ENCODE results near the gene TRPM3. TPM values are rescaled to one million over a fixed set of nuclear protein-coding genes. Genes with fewer than 3 reads are reported as not detected.

The TRPM3 gene
- polyA plus RNA-seq, 2 of the 4 experiments (the other 2 are of a cell fraction): not detected

DNA sequence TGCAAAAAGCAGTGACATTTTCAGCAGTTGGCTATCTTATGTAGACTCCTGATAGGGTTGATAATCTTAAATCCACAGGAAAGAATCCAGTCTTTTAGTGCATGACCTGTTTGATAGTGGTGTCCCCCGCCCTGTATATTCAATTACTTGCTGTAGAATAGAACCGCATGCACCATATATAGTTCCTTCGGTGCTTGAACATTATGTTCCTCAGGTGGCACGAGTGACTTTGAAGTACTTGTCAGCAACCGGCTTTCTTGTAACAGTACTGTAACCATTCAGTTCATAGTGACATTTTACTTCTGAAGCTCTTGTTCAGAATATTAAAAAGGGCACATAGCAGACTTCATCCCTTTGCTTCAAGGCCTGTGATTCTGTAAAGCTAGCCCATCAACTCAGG is 543.8 kb downstream of the TRPM3 start:
- TF ChIP-seq FOSL2 (IDR thresholded peaks at IDR 0.05) (no peak), FOSL2 (CRISPR knock-in tag; IDR thresholded peaks at IDR 0.05) (no peak), NR3C1 (IDR thresholded peaks at IDR 0.05) (no peak), ATOH8 (CRISPR knock-in tag; IDR thresholded peaks at IDR 0.05; ENCODE audit: low read depth) (no peak), RARB (CRISPR knock-in tag; IDR thresholded peaks at IDR 0.05) (no peak), KDM1A (IDR thresholded peaks at IDR 0.05; ENCODE audit: low read depth) (no peak), CEBPB (IDR thresholded peaks at IDR 0.05) (no peak), TFCP2L1 (CRISPR knock-in tag; IDR thresholded peaks at IDR 0.05) (no peak), RNF2 (IDR thresholded peaks at IDR 0.05; ENCODE audit: borderline replicate concordance, low read depth) (no peak), HOXB5 (CRISPR knock-in tag; IDR thresholded peaks at IDR 0.05) (no peak)
- TF ChIP-seq, protein P1, sequence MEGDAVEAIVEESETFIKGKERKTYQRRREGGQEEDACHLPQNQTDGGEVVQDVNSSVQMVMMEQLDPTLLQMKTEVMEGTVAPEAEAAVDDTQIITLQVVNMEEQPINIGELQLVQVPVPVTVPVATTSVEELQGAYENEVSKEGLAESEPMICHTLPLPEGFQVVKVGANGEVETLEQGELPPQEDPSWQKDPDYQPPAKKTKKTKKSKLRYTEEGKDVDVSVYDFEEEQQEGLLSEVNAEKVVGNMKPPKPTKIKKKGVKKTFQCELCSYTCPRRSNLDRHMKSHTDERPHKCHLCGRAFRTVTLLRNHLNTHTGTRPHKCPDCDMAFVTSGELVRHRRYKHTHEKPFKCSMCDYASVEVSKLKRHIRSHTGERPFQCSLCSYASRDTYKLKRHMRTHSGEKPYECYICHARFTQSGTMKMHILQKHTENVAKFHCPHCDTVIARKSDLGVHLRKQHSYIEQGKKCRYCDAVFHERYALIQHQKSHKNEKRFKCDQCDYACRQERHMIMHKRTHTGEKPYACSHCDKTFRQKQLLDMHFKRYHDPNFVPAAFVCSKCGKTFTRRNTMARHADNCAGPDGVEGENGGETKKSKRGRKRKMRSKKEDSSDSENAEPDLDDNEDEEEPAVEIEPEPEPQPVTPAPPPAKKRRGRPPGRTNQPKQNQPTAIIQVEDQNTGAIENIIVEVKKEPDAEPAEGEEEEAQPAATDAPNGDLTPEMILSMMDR (IDR thresholded peaks at IDR 0.05): no peak
- CTCF ChIA-PET: interaction anchor here (1.1 to 1.2 kb wide), 2 partner anchors 23 to 25 kb away, joined by 3 read pairs; no protein-coding TSS in a partner anchor
- WGBS (ENCODE audit: missing lambda C conversion rate): 49% methylated on average over 5 of the region's 5 CpGs

GRCh38 chr9:70576116-70576515 is 545.3 kb downstream of the TRPM3 start:
- no peak for TF ChIP-seq TP53 (CRISPR knock-in tag; IDR thresholded peaks at IDR 0.05)
- TF ChIP-seq MAX (IDR thresholded peaks at IDR 0.05): no peak
- TF ChIP-seq RNF2 (IDR thresholded peaks at IDR 0.05; ENCODE audit: borderline replicate concordance, low read depth): no peak
- no peak for TF ChIP-seq KDM1A (IDR thresholded peaks at IDR 0.05; ENCODE audit: low read depth)
- TF ChIP-seq, protein P1 (IDR thresholded peaks at IDR 0.05): no peak
- no peak for TF ChIP-seq JUNB (IDR thresholded peaks at IDR 0.05)
- no peak for TF ChIP-seq HOXA7 (CRISPR knock-in tag; IDR thresholded peaks at IDR 0.05)
- no peak for TF ChIP-seq RARB (CRISPR knock-in tag; IDR thresholded peaks at IDR 0.05)
- no peak for TF ChIP-seq ESRRA (IDR thresholded peaks at IDR 0.05; ENCODE audit: borderline replicate concordance, low read length)
- TF ChIP-seq HDAC2 (IDR thresholded peaks at IDR 0.05): no peak
- TF ChIP-seq ATOH8 (CRISPR knock-in tag; IDR thresholded peaks at IDR 0.05; ENCODE audit: low read depth): no peak
- no peak for TF ChIP-seq FOSB (CRISPR knock-in tag; IDR thresholded peaks at IDR 0.05)
- TF ChIP-seq CBX8 (IDR thresholded peaks at IDR 0.05): no peak
- TF ChIP-seq, protein P2, sequence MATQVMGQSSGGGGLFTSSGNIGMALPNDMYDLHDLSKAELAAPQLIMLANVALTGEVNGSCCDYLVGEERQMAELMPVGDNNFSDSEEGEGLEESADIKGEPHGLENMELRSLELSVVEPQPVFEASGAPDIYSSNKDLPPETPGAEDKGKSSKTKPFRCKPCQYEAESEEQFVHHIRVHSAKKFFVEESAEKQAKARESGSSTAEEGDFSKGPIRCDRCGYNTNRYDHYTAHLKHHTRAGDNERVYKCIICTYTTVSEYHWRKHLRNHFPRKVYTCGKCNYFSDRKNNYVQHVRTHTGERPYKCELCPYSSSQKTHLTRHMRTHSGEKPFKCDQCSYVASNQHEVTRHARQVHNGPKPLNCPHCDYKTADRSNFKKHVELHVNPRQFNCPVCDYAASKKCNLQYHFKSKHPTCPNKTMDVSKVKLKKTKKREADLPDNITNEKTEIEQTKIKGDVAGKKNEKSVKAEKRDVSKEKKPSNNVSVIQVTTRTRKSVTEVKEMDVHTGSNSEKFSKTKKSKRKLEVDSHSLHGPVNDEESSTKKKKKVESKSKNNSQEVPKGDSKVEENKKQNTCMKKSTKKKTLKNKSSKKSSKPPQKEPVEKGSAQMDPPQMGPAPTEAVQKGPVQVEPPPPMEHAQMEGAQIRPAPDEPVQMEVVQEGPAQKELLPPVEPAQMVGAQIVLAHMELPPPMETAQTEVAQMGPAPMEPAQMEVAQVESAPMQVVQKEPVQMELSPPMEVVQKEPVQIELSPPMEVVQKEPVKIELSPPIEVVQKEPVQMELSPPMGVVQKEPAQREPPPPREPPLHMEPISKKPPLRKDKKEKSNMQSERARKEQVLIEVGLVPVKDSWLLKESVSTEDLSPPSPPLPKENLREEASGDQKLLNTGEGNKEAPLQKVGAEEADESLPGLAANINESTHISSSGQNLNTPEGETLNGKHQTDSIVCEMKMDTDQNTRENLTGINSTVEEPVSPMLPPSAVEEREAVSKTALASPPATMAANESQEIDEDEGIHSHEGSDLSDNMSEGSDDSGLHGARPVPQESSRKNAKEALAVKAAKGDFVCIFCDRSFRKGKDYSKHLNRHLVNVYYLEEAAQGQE (IDR thresholded peaks at IDR 0.05): no peak
- no peak for TF ChIP-seq MAZ (IDR thresholded peaks at IDR 0.05; ENCODE audit: borderline replicate concordance, low read depth, low read length)
- 42% methylated on average over 2 of the region's 2 CpGs for WGBS (ENCODE audit: missing lambda C conversion rate)

More for the DNA sequence above, 543.8 kb downstream of the TRPM3 start:
- no peaks in the 10 kb centered on the region for H3K9me3 ChIP-seq
- no peaks in the 10 kb centered on the region for H3K4me1 ChIP-seq
- no peak overlapping the region for H3K27ac ChIP-seq
- ATAC-seq (no peak), FAIRE-seq (no peak), DNase-seq (ENCODE audit: low read depth in 1 of 2, low spot score in 1 of 2) (no peak)
- H3K4me2 ChIP-seq: no peak overlapping the region
- POLR2A ChIA-PET: no interaction called here
- no peak overlapping the region for H3K4me3 ChIP-seq

More at GRCh38 chr9:70576116-70576515, 545.3 kb downstream of the TRPM3 start:
- H3K9me3 ChIP-seq: no peaks in the 10 kb centered on the region
- no peak for ATAC-seq
- DNase-seq (ENCODE audit: low read depth in 1 of 2, low spot score in 1 of 2): no peak
- no peak for FAIRE-seq
- no peak overlapping the region for H3K27ac ChIP-seq
- ChIA-PET POLR2A (no interaction called here), CTCF (interaction anchor here (0.6 to 1.3 kb wide), 3 partner anchors 16 to 313 kb away, joined by 3 to 5 read pairs (median 4); no protein-coding TSS in a partner anchor)
- H3K4me3 ChIP-seq: no peak overlapping the region
- H3K4me1 ChIP-seq: no peaks in the 10 kb centered on the region
- H3K4me2 ChIP-seq: no peak overlapping the region

Measured in A549 (cell line).